Measurements from ENCODE around the gene S100A7A.

The S100A7A gene

DNA sequence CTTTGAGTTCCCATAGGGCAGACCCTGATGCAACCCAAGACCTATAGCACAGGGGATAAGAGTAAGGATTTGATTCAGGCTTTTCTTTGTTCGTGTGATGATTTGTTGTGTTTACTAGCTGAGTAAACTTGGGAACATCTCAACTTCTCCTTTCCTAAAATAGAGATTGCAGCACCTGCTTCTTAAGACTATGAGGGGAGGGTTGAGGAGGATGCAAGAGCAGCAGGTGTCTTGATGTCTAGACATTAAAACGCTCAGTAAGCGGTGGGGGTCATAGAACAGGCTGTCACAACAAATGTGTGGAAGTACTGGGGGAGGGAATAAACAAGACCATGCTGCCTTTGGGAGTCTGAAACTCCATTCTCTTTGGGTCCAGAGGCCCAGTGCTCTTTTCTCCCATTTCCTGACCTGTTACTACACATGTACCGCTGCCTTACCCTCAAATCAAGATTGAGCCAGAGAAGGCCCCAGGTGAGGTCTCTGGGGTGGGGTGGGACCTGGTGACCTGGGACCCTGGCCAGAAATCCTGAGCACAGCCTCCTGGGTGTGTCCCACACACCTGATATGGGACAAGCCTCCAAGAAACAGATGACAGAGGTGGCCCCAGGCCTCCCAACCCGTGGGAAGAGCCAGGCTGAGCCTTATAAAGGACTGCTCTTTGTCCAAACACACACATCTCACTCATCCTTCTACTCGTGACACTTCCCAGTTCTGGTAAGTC is at the start of gene S100A7A:
Gene S100A7A (plus strand): TSS at position 671 of the 721 bp plus-strand sequence. CDS start 1,563 bp downstream, outside the sequence.
- DNase-seq (ENCODE audit: low read depth), result no peak

DNA sequence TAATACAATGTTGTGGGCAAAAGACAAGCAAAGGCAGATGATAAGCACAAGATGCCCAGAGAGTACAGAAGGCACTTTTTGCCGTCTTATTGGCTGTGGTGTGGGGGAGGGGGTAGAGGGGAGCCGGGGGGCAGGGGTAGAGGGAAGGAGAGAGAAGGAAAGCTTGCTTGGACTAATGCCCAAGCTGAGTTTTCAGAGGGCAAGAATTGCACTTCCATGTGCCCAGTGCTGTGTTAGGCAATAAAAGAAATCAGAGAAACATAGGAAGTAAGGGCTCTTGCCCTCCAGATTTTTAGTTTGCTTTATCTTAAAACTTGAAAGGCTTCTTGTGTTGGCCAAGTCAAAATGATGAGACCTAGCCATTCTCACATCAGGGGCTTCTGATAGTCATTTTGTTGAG is 49.2 kb upstream of the S100A7A start:
- no peak for DNase-seq (ENCODE audit: low read depth)

DNA sequence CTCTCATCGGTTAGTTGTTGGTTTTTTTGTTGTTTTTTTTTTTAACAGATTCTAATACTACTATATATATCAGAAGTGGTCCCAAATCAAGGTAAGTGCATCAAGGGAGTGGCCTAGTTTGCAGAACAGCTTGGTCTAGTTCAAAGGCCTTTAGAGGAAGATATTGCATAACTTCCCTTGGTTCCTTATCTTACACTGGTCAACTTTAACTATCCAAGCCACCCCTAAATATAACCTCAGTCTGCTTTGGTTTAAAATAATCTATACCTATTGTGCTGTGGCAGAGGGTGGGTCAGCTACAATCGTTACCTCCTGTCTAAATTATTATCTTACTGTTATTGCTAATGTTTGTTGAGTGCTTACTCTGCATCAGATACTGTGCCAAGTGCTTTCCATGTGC is 47.8 kb upstream of the S100A7A start:
- DNase-seq (ENCODE audit: low read depth), result no peak

DNA sequence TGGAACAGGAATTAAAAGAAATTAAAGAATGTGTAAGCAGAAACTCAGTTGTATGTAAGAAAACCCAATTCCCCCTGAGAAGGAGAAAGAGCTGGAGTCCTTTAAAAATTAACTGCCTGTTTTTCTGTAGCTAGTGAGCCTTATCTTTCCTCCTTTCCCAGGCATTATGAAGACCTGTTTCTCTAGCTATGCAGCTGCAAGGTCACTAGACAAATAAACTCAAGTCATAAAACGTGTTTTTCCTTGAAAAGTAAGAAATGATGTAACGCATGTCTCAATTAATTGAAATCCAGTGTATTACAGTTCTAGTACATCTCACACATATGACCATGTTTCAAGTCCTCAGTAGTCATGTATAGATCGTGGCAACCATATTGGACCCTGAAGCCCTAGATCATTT is 46.2 kb upstream of the S100A7A start:
- DNase-seq (ENCODE audit: low read depth), result no peak

DNA sequence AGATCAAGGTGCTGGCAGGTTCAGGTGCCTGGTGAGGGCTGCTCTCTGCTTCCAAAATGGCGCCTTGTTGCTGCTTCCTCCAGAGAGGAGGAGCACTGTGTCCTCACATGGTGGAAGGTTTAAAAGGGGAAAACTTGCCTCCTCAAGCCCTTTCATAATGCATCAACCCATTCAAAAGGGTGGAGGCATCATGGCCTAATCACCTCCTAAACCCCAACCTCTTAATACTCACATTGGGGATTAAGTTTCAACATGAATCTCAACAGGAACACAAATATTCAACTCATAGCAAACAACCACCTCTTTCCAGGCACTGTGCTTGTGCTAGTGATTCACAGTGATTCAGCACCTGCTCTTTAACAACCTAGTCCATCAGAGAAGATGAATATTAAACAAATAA is 45.1 kb upstream of the S100A7A start:
- no peak for DNase-seq (ENCODE audit: low read depth)

DNA sequence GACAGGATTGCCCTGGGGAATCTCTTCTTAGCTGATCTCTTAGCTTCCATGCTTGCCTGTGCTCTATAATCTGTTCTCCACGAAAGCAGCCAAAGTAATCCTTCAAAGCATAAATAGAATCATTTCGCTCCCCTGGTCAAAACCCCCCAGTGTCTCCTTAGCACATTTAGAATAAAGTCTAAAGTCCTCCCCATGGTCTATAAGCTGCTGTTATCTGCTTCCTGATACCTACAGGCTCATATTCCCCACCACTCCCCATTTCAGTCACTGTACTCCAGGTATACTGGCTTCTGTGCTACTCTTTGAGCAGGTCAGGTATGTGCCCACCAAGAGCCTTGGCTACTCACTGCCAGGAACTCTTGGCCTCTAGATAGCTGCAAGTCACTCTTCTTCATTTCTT is 43.7 kb upstream of the S100A7A start:
- no peak for DNase-seq (ENCODE audit: low read depth)

DNA sequence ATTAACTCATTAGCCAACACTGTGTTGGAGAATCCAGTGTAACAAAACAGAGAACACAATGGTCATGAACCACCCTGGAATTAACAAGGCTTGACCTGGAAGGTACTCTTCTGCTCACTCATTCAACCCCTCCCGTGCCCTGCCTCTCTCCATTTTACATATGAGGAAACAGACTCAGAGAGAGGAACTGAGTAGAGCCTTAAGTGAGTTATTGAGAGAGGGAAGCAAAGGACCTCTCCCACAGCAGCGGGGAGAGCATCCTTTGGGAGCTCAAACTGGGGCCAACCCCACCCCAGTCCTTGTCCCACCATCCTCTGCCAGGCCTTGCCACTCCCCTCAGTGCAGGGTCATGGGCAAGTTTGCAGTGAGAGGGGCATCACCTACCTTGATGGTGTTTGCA is 42.2 kb upstream of the S100A7A start:
- DNase-seq (ENCODE audit: low read depth), result no peak

DNA sequence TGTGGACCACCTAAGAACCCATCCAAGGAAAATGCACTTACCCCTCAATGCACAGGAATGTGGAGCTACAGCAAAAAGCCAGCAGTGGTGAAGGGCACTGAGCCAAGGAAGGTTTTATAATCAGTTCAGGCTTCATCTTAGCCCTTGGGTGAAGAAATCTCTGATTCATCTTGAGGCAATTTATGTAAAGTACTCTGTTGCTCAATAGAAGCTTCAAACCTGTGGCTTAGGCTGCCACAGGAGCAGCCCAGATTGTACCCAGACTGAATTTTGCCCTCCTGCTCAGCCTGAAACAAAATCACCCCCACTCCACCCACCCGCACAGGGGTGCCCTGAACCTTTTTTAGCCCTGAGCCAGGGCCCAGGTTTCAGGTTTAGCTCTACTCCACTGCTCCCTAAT is 40.8 kb upstream of the S100A7A start, which contains the start of gene S100A12:
Gene S100A12 (minus strand): TSS at position 111 of the 400 bp plus-strand sequence. CDS start 1,029 bp downstream, outside the sequence.
- no peak for DNase-seq (ENCODE audit: low read depth)

DNA sequence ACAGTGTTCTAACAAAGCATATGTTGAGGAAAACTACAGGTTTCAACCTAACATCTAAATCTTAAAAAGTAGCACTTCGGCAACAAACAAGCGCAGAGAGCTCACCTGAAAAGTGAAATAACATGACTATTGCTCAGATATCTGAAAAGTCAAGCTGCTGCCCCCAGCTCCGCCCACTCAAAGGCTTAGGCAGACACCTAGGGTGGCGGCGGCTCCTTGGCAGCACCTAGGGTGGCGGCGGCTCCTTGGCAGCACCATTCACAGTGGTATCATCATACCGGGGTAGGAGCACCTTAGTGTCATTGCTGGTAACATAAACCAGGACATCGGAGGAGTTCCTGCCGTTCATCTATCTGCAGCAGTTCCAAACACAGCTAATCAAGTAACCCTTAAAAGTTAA is 36.7 kb upstream of the S100A7A start:
- DNase-seq (ENCODE audit: low read depth), result no peak

DNA sequence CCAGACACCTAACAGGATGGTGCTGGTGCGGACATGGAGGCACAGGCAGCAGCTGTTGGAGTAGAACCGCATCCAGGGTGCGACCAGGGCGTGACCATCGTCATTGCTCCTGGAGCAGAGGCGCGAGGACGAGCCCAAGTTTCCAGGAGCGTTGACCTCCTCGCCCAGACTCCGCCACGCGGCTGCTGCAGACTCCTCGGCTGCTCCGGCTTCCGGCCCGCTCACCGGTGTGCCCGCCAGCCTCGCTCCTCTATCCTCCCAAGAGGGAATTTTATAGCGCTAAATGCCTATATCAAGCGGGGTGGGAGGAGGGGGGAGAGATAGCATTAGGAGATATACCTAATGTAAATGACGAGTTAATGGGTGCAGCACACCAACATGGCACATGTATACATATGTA is 35.6 kb upstream of the S100A7A start:
- DNase-seq (ENCODE audit: low read depth), result no peak

DNA sequence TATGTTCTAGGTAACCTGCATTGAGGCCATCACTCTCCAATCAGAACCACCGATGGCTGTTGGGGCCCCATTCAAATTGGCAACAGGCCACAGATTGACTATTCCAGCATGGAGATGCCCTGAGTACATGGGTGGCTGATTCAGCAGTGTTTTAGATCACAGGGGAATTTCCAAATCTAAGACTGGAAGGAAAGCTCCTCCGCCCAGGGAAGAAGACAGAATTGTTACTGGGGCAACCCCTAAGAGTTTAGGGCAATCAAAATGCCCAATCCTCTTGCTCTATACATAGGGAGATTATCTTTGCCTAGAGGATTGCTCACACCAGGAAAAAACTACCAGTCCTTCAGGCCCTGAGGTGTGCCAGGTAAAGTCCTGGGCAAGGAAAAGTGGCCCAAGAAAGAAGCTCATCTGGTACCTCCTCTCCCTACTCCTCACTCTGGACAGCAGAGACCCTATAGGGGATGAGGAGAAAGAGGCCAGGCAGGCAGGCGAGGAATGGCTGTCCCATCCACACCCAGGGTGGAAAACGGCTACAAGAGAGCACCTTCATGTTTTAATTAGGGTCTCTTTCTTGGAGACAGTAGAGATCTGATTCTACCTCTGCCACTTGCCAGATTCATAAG is 31.3 kb upstream of the S100A7A start:
- no peak for DNase-seq (ENCODE audit: low read depth)

DNA sequence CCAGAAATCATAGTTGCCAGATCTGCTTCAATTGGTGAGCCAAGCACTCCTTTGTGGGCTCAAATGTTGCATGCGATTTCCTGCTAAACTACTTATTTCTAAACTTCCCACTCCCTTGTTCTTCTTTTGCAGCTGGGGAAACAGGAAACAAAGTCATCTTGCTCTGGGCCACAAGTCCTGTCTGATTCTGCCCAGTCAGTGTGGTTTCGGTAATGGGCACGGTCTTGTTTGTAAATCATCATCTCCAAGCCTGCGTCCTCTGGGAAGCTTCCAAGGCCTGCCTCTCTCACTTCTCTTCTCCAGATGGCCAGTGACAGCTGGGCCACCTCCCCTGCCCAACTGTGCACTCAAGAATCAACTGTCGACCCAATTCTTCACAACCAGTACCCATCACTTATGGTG is 29.8 kb upstream of the S100A7A start:
- no peak for DNase-seq (ENCODE audit: low read depth)

DNA sequence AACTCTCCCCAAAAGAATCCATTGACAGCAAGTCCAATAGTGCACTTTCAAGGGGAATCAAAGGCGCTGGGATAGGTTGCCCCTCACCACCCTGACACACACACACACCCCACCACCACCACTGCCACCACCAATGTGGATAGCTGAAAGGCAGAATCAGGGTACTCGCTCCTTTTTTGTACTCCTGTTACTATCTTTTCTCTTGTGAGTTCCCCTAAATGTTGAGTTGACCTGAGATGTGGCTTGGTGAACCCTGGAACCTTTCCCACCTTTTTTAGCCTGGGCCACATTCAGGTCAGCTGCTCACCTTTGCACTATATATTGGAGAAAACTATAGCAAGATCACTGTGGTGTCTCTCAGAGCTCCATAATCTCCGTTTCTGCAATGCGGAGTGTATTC is 29.3 kb upstream of the S100A7A start:
- no peak for DNase-seq (ENCODE audit: low read depth)

DNA sequence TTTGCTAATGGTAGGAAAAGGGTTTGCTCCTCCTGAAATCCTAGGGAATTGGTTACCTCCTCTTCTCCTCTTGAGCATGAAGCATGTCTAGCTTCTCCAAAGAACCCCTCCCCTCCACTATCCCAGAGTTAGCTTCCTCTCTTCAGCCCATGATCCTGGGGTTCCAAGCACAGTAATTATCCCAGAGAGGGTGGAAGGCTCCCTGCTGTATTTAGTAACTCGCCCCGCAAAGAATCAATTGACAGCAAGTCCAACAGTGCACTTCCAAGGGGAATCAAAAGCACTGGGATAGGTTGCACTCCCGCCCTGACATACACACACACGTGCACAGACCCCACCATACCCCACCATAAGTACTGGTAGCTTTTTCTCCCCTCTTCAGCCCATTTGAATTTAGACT is 28.5 kb upstream of the S100A7A start:
- no peak for DNase-seq (ENCODE audit: low read depth)

DNA sequence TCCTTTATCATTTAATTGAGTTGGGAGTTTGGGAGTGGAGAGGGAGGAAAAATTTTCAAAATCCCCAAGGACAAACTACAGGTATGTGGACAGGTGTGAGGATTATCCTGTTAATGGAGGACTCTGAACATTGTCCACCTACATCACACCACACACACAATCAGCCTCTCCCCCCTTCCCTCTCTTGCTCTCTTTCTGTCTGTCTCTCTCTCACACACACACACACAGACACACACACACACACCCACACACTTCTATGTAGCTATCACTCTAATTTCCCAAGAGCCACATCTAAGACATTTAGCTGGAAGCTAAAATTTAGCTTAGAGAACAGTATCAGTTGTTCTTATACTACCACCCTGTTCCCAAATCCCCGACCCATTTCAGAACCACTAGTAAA is 26.9 kb upstream of the S100A7A start:
- DNase-seq (ENCODE audit: low read depth), result no peak

DNA sequence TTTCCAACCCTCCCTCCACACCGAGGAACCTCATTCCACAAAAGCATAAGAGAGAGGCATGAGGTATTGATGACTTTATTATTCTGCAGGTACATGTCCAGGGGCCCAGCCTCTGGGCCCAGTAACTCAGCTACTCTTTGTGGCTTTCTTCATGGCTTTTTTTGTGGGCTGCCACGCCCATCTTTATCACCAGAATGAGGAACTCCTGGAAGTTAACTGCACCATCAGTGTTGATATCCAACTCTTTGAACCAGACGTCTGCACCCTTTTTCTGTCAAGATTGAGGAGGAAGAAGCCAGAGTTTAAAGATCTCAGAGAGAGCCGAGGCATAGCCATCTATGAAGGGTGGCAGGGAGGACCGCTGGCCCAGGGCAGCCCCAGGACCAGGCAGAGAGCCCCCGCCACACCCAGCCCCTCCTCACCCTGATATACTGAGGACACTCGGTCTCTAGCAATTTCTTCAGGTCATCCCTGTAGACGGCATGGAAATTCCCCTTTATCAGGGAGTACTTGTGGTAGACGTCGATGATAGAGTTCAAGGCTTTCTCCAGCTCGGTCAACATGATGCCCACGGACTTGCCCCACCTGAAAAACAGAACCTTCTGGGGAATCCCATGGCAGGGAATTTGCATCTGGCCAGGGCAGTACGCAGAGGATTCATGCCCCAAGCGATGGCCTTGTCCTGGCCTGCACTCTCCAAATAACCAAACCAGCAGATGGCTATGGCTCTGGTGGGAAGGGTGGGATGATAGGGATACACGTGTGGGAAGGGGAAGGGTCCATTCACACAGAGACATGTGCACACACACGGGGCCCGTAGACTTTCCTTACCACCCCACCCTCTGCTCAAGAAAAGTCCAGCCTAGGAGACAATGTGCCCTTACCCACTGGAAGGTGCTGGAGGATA is 26.1 kb upstream of the S100A7A start:
- DNase-seq (ENCODE audit: low read depth), result no peak

DNA sequence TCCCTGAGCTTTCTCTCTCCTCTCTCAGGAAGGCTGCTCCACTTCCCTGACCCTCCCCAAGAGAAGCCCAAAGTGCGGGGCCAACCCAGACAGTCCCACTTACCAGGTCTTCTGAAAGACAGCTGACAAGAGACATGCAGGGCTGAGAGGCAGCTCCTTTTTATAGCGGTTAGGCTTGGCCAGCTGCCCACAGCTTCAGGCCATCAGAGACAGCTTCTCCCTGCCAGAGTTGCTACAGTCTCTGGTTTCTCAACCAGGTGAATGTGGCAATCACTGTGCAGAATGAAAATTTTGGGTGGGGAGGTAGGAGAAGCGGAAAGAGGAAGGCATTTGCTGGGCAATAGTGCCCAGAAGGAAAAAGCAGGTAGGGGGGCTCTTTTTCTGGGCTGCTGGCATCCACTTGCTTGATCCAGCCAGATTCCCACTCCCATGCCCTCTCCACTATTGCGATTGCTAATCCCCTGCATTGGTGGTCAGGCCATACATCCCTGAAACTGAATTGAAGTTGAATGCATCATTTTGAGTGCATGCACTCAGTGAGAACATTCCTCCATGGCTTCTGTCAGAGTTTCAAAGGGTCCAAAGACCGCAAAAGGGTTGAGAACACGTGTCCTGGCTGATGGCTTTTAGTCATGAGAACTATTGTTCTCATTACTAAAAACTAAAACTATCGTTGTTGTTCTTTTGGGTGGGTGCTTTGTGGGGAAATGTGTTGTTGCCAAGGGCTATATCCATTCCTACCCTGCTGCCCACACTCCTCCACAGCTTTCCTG is 25.2 kb upstream of the S100A7A start, which contains the start of gene S100A8:
Gene S100A8 (minus strand): TSS at position 136 of the 773 bp plus-strand sequence. CDS start 538 bp downstream, outside the sequence.
- DNase-seq (ENCODE audit: low read depth), result no peak

DNA sequence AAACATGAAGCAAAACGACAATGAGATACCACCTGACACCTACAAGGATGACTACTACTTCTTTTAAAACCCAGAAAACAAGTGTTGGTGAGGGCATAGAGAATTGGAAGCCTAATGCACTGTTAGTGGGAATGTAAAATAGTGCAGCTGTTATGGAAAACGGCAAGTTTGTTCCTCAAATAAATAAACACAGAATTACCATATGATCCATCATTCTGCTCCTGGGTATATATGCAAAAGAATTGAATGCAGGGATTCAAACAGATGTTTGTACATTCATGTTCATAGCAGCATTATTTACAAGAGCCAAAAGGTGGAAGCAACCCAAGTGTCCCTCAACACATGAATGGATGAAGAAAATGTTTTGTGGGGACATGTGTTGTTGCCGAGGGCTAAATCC is 24.1 kb upstream of the S100A7A start:
- no peak for DNase-seq (ENCODE audit: low read depth)

DNA sequence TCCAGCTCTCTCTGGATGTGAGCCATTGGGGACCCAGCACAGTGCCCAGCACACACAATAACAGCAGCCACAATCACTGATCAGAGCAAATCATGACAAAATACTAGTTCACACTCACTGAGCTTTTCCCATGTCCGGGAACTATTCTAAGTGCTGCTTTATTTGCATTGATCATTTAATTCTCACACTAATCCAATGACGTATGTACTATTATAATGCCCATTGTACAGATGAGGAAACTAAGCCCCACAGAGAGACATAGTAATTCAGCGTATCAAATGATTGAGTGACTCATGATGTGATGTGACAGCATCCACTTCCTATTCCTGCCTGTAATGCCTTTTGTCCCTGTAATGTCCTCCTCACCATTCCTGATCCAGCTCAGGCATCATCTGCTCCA is 23.5 kb upstream of the S100A7A start:
- DNase-seq (ENCODE audit: low read depth), result no peak

DNA sequence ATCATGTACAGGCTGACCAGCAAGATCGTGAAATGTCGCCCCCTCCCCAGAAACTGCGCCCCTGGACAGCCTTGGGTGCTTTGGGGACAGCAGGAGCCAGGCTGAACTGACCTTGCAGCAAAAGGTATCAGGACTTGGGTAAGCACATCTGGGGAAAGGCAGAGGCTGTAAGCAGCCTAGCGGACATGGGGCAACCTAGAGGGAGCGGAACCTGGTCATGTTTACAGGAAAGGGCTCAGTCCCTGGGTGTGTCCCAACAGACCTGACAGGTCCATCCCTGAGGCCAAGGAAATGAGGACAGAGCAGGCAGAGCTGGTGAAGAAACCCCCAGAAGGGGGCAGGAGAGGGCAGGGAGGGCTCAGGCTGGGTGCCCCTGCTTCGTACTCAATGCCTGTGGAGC is 22.4 kb upstream of the S100A7A start:
- DNase-seq (ENCODE audit: low read depth), result no peak

DNA sequence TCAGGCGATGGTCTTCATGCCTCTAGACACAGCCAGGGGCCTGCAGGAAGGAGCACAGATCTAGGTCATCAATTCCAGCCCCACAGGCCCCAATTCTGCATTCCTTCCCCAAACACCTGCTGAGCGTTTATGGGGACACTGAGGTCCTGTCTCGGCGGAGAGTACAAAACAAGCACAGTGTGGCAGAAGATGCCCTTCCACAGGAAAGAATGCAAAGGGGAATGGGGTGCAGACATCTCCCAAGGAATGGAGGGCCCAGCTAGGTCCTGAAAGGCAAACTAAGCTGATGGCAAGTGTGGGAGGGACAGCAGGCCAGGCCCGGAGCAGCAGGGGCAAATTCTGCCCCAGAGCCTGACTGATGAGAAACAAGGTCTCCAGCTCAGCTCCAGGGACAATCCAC is 21.9 kb upstream of the S100A7A start:
- no peak for DNase-seq (ENCODE audit: low read depth)

DNA sequence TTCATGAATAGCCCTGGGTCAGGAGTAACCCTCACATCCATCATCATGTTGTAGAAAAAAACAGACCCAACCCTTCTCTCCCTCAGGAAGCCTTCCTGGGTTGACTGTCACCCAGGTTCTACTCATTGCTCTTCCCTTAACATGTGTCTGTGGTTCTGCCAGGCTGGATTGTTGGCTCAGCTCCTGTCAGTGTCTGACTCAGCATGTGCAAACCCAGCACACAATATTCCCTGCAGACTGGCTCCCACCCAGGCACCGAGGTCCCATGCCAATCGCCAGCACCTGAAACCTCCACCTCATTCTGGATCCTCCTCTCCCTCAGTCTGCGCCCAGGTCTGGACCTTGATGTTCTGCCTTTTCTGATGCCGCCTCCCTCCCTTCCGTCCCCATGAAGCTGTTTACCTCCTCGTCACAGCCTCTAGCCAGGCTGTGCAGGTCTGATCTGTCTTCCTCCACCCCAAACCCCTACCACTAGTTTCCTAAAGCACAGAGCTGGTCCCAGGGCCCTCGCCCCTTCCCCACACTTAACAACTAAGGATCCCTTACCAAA is 21.1 kb upstream of the S100A7A start:
- DNase-seq (ENCODE audit: low read depth), result no peak

Measured in T-helper 22 cell (primary cell).